NCI-H1105 treated with DMSO at 0.1 percent for 48 hours (cell line): ENCODE measurements around the gene TGOLN2.
"Not testable (repeated sequence)": the region's sequence is repeated elsewhere in the genome, so short reads cannot be mapped to it uniquely, and the experiment has no call there.

ENCODE experiments used
- DNase-seq: peaks from one replicate; lab custom pipeline; 2025; lab: John Stamatoyannopoulos, UW

The TGOLN2 gene

DNA sequence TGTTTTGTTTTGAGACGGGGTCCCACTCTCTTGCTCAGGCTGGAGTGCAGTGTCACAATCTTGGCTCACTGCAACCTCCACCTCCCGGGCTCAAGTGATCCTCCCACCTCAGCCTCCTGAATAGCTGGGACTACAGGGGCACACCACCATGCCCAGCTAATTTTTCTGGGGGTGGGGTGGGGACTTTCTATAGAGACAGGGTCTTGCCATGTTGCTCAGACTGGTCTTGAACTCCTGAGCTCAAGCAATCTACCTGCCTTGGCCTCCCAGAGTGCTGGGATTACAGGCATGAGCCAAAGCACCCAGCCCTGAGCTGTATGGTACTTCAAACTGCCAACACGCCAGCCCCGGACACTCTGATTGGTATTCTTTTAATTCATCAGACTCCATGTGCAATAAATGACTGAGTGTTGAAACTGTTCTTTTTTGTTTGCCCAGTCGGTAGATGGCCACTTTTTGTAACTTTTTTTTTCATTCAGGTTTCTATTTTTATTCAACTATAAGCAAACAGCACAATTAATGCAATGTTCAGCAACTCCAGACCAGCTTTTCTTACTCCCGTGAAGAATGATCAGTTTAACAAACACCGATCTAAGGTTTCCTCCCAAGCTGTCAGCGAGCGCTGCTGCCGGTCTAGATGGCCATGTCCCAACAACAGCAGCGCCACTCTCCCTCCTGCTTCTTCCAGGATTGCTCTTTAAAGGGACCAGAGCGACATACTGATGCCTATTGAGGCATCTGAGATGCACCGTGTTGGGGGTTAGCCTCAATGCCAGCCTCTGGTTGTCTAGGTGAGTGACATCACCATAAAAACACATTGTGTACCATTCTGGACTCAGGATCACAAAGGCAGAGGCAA, 12.5 kb upstream of the TGOLN2 start:
- no peak for DNase-seq

DNA sequence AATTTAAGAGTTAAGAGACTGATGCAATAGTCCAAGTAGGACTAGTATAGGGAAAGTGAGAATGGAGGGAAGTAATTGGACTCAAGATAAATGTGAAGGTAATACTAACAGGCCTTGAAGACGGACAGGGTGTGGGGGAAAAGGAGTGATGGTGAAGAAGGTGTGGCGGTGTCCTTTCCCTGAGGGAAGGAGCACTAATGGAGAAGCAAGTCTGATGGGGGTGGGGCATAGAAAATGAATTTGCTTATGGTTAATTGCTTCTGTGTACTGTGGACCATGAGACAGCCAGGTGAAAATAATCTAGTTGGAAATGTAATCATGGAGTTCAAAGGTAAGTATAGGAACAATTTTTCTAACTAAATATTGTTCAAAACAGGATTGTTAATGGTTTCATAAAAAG, 7.1 kb upstream of the TGOLN2 start:
- DNase-seq = no peak

DNA sequence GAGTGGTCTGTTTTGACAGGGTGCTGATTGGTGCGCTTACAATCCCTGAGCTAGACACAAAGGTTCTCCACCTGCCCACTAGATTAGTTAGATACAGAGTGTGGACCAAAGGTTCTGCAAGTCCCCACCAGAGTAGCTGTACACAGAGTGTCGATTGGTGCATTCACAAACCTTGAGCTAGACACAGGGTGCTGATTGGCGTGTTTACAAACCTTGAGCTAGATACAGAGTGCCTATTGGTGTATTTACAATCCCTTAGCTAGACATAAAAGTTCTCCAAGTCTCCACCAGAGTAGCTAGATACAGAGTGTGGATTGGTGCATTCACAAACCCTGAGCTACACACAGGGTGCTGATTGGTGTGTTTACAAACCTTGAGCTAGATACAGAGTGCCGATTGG, 6.1 kb upstream of the TGOLN2 start:
- not testable (repeated sequence) for DNase-seq

DNA sequence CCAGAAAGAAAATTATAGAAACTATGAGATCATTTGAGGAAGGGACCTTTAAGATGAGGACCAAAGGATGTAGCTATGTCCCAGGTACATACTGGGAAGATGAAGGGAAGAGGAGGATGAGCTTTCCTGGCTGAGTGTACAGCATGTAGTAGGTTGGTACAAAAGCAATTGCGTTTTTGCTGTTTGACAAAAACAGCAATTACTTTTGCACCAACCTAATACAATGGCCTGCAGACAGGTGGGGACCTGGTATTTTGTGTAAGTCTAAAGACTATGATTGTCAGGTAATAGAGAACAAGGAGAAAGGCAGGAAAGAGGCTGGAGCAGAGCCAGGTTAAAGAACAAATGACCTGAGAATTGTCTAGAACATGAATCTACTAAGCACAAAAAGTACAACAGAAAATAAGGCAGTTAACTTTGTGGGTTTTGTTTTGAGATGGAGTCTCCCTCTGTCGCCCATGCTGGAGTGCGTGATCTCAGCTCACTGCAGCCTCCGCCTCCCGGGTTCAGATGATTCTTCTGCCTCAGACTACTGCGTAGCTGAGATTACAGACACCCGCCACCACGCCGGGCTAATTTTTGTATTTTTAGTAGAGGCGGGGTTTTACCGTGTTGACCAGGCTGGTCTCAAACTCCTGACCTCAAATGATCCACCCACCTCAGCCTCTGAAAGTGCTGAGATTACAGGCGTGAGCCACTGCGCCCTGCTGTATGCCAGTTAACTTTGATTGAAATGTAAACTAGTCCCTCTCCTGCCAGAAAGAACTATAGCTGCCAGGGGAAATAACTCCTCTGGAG, 3.2 kb upstream of the TGOLN2 start:
- DNase-seq = no peak

DNA sequence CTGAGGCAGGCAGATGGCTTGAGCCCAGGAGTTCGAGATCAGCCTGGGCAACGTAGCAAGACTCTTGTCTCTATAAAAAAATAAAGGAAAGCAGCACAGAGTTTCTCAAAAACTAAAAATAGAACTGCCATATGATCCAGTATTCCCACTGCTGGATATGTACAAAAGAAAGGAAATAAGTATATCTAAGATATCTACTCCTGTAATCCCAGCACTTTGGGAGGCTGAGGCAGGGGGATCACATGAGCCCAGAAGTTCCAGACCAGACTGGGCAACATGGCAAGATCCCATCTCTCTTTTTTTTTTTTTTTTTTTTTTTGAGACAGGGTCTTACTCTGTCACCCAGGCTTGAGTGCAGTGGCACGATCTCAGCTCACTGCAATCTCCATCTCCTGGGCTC, 1.9 kb upstream of the TGOLN2 start:
- DNase-seq = not testable (repeated sequence)

DNA sequence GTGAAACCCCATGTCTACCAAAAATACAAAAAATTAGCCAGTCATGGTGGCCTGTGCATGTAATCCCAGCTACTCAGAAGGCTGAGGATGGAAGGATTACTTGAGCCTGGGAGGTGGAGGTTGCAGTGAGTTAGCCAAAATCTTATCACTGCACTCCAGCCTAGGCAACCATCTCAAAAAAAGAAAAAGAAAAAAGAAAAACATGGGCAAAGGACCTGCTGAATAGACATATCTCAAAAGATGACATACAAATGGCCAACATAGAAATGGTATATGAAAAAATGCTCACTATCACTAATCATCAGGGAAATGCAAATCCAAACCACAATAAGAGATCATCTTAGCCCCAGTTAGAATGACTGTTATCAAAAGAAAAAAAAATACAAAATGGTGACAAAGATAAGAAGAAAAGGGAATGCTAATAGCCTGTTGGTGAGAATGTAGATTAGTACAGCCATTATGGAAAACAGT, 1.4 kb upstream of the TGOLN2 start:
- no peak for DNase-seq

DNA sequence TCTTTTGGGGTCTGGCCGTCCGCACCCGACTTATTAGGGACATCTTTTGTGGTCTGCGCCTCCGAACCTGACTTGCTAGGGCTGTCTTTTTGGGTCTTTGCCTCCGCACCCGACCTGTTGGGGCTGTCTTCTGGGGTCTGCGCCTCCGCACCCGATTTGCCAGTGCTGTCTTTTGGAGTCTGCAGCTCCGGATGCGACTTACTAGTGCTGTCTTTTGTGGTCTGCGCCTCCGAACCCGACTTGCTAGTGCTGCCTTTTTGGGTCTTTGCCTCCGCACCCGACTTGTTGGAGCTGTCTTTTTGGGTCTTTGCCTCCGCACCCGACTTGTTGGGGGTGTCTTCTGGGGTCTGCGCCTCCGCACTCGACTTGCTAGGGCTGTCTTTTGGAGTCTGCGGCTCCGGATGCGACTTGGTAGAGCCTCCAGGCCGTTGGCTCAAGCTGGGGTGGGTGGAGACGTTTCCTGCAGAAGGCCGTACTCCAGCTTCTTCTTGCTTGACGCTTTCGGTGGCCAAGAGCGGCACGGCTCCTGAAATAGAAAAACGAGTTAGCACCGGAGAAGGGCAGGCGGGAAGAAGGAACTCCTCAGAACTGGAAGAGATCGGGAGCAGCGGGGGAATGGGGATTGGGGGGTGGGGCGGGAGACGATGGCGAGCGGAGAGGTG, 498 bp downstream of the TGOLN2 start:
- no peak for DNase-seq

DNA sequence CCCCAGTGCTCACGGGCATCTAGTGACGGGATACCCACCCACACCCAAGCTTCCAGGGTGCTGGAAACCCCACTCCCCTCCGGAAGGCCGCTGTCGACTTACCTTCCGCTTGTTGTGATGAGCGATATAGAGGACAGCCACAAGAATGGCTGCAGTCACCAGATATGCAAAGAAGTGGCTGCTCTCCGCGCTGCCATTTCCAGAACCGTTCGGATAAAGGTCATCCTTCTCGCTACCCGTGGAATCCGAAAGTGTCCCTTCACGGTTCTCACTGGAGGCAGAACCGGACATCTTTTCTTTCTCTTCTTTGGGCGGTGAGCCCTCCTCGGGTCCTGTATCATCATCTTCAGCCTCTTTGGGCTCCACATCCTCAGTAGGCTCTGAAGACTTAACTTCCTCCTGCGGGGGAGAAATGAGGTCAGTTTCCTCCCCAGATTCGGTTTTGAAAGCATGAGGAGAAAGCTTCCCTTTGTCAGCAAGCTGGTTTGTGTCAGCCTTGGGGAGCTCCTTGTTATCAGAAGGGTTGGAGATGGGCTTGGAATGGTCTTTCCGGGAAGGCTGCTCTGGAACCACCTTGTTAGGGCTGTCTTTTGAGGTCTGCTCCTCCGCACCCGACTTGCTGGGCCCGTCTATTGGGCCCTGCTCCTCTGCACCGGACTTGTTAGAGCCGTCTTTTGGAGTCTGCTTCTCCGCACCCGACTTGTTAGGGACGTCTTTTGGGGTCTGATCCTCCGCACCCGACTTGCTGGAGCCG, 1.2 kb downstream of the TGOLN2 start:
- no peak for DNase-seq

DNA sequence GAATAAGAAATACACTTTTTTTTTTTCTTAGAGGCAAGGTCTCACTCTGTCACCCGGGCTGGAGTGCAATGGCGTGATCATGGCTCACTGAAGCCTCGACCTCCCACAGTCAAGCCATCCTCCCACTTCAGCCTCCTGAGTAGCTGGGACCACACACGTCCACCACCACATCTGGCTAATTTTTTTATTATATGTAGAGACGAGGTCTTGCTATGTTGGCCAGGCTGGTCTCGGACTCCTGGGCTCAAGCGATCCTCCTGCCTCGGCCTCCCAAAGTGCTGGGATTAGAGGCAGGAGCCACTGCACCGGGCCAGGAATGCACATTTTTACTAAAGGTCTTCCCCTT, 2.4 kb downstream of the TGOLN2 start:
- no peak for DNase-seq

DNA sequence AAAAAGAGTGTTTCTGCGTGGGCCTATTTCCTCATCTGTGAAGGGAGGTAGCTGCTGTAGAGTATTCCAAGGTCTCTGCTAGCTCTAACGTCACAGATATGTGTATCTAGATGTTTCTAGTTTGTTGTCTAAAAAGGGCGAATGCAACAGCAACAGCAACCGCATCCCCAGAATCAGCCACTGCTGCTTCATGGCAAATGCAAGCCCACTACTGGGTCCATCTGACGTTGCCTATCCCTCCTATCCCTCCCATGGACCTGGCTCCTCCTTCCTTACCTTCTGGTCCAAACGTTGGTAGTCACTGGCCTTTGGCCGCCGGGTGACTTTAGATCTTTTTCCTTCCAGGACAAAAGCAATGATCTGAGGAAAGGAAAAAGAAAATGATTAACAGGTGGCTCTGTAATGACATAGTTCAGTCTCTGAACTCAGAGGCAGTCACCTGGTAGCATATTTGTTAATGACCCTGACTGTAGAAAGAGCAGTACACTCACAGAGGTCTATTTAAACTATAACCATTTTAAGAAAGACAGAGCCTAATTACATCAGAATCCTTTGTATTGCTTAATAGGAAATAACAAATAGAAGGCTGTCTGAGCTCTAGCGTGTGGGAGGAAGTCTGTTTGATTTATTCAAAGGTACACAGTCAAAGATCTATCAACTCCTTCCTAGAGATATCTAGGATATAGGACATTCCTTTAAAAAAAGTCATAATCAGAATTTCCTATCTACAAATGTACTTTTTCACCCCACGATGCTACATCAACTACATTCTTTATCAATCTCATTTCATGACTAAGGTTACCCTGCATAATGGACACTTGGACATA, 2.9 kb downstream of the TGOLN2 start:
- DNase-seq = no peak

DNA sequence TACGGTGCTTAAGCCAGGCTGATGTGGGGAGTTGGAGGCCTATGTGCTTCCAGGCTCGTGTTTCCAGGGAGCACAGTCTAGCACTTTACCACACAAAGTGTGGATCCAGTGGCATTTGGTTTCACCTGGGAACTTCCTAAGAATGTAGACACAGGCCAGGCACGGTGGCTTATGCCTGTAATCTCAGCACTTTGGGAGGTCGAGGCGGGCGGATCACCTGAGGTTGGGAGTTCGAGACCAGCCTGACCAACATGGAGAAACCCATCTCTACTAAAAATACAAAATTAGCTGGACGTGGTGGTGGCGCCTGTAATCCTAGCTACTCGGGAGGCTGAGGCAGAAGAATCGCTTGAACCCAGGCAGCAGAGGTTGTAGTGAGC, 3.8 kb downstream of the TGOLN2 start:
- DNase-seq = not testable (repeated sequence)

DNA sequence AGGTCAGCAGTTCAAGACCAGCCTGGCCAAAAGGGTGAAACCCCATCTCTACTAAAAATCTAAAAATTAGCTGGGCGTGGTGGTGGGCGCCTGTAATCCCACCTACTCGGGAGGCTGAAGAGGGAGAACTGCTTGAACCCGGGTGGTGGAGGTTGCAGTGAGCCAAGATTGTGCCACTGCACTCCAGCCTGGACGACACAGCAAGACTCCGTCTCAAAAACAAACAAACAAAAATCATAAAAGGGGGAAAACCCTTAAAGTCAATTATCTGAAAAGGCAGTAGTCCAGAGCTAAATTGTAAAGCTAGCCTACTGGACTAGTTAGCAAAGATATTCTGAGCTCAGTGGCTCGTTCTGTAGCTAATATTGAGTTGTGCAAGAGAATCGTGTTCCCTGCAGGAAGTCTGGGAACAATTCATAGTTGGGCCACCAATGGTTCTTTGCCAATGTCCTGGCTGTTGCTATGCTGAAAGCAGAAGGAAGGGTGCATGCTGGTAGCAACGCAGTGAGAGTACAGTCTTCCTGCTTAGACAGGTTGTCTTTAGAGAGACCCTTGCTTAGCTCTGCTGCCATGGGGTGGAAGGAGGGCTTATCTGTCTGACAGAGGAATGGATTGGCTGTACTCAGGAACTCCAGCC, 4.3 kb downstream of the TGOLN2 start:
- no peak for DNase-seq

DNA sequence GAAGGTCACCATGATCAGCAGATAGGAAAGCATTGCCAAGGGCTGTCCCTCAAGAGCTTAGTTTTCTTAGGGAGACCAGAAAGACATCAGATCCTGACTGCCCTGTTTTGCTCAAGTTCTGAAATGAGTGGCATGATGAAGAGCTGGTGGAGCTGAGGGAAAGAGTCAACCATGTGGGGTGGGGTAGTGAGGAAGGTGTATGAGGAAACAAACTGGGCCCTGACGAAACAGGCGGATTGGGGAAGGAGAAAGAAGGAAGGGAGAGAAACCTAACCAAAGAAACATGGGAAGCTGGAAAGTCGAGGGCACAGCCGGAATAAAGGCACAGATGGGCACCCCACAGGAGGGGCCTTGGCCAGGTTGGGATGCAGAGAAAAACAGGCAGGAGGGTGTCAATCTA, 8.0 kb downstream of the TGOLN2 start:
- no peak for DNase-seq

DNA sequence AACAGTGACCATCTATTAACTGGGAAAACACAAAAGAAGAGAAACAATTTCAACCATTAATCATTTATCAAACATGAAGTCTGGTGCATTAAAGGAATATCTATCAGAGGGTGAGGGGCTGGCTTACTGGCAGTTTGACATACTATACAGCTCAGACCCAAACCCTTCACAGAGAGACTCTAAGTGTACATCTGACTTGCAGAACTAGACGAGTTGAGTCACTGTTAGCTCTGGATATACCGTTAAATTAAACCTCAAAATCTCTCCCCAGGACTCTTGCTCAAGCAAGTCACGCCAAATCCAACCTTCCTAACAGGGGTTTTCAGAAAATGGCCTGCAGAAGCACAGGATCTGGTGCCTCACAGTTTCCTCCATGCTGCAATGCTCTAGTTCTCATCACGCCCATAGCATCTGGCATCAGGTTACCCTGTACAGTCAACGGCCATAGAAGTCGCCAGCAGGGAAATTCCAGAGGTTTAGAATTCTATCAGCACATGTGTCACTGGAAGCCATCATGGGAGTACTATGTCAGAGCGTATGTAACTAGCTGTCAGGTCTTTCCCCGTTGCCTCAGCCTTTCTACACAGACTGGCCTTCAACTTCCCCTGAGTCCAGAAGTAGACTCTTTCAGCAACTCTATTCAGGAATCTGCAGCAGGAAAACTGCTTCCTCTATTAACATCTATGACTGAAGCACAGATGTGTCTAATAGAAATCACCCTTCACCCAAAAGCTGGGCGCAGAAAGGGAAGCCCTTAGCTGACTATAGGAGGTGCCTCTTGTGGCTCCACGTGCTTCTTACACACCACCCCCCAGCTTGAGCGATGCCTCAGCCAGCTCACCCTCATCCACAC, 9.3 kb downstream of the TGOLN2 start:
- no peak for DNase-seq

DNA sequence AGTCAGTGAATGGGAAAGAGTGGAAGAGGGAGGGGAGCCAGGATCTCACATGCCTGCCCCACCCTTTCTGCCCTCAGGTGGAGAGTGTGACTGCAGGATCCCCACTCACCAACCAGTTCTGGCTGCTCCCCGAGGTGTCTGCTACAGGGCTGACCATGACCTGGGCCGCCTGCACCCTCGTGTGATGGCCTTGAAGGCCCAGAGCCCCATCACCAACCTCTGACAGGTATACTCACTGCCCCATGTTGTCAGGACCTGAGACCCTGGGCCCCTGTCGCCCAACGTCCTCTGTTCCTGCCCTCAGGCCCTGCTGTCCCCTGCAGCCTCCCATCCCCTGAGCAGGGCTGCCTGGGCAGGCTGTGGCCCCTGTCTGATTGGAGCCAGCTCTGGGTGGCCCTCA, 11.9 kb downstream of the TGOLN2 start:
- not testable (repeated sequence) for DNase-seq

DNA sequence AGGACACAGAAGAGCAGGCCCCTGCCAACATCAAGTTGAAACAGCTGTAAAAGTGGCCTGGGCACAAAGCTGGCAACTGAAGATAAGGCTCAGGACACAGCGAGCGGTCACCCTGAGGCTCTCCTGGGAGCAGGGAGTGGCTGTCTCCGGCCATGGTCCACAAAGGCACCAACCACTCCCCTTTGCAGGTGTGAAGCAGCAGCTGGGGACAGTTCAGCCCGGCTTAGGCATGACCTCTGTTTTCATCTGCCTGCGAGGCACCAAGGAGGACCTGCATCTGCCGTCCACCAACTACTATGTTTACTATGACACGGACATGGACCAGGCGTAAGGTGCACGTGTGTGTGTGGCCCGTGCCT, 12.9 kb downstream of the TGOLN2 start:
- no peak for DNase-seq

DNA sequence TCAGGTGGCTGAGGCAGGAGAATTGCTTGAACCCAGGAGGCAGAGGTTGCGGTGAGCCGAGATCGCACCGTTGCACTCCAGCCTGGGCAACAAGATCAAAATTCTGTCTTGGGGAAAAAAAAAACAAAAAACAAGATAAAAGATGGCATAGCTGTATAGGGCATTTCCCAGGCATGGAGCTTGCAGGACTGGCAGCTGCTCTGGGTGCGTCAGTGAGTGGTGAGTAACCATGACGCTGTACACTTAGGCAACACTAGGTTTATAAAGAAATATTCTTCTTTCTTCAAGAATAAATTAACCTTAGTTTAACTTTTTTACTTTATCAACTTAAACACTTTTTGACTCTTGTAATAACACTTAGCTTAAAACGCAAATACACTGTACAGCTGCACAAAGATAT, 15.4 kb downstream of the TGOLN2 start:
- no peak for DNase-seq

DNA sequence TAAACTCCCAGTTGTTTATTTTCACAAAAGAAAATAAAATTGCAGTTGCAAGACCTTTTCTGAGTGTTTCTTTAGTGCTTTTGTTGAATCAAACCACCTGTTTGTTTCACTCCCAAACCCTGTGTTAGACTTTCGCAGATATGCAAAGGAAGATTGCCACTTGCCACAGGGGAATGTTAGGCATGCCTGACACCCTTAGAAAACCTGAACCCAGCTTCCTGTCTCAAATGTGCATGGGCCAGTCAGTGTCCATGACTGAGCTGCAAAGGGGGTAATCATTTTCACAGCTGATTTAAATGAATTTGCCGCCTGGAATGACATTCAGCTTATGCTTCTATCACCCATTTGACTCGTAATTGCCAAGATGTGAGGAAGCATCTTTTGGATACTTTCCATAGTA, 17.5 kb downstream of the TGOLN2 start:
- DNase-seq = no peak

DNA sequence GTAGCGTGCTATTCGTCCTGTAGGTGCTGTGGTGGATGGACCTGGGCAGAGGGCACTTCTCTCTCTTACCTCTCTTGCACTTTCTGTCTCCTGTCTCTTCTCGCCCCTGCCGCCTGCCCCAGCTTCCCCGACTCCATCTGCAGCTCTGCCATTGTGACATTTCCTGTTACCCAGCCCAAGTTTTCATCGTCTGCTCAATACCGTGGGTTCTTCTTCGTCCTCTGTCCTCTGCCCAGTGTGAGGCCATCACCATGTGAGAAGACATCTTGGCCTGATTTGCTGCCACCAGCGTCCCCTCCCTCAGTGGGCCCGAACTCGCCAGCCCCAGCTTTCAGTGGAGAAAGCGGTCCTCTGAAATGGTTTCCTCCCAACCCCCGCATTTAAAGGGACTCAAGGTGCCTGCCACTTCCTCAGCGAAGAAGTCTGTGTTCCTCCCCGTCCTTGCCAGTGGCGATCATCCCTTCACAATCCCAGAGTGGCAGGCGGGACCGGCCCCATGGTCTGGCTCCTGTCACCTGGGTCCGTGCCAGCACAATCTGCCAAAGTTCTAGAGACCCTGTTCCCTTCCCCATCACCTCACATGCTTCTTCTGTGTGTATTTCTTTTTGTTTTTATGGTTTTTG, 18.0 kb downstream of the TGOLN2 start:
- no peak for DNase-seq
